Tibial nerve (tissue), 4 donors: ENCODE data around the gene LCN2. TPM values are rescaled to one million over a fixed set of nuclear protein-coding genes. Genes with fewer than 3 reads are reported as not detected.

Source experiments
- DNase-seq, 2 donors: peaks; one replicate each; pipeline ENCODE4 v3.0.0-alpha.2; 2019; ENCODE audit warnings: low spot score in 2 of 2
- H3K27ac ChIP-seq, 4 donors: fragments of 200-600 bp; sonication (generic) in 3 of 4; one replicate each; pipeline ENCODE4 v1.5.1; 2017 to 2019; ENCODE audit warnings: mild to moderate bottlenecking in 1 of 4
- H3K27me3 ChIP-seq, 2 donors: fragments of 200-600 bp; sonication (generic) in 1 of 2; one replicate each; pipeline versions ENCODE4 v1.5.1 to v1.6.0; 2017 to 2019
- H3K36me3 ChIP-seq, 3 donors: fragments of 200-600 bp; sonication (generic); one replicate each; pipeline ENCODE4 v1.5.1; 2018 to 2019
- H3K4me1 ChIP-seq, 4 donors: fragments of 200-600 bp; sonication (generic) in 3 of 4; one replicate each; pipeline ENCODE4 v1.5.1; 2017 to 2019
- H3K4me3 ChIP-seq, 4 donors: fragments of 200-600 bp; sonication (generic) in 3 of 4; one replicate each; pipeline ENCODE4 v1.5.1; 2017 to 2019; ENCODE audit warnings: mild to moderate bottlenecking in 1 of 4, moderate library complexity in 1 of 4
- H3K9me3 ChIP-seq, 4 donors: fragments of 200-600 bp; sonication (generic) in 3 of 4; one replicate each; pipeline ENCODE4 v1.5.1; 2017 to 2019
- EP300 ChIP-seq, 2 donors: sonication (generic); formaldehyde crosslinking; IDR thresholded peaks; one replicate each; pipeline ENCODE4 v1.6.1; 2017; ENCODE audit warnings: antibody characterized with exemption in 2 of 2, mild to moderate bottlenecking in 1 of 2
- POLR2A ChIP-seq, 2 donors: fragments of 450-650 bp; IDR thresholded peaks; one replicate each; pipeline ENCODE4 v1.6.1; 2017; ENCODE audit warnings: antibody characterized with exemption in 2 of 2, mild to moderate bottlenecking in 2 of 2, moderate library complexity in 2 of 2
- WGBS, 2 donors: methylation state at CpG; one replicate each; pipeline ENCODE4 v1.1.5; 2018; 5-methylcytosine and 5-hydroxymethylcytosine counted together
- total RNA-seq, 4 donors: library from RNA; depleted of rRNA; stranded (reverse); fragments of >200 nt; gene quantifications; one replicate each; pipeline ENCODE4 v1.1.0, GENCODE V29; 2016
- TF ChIP-seq, protein P1 (sequence below), 5 experiments: fragments of 200-600 bp in 3 of 5; fragments of 450-650 bp in 2 of 5; sonication (generic) in 3 of 5; IDR thresholded peaks; one replicate each; pipeline ENCODE4 v1.5.1; 2016 to 2019; ENCODE audit warnings: antibody characterized with exemption in 5 of 5, mild to moderate bottlenecking in 3 of 5, moderate library complexity in 2 of 5

LCN2 gene
- total RNA-seq: not detected

DNA sequence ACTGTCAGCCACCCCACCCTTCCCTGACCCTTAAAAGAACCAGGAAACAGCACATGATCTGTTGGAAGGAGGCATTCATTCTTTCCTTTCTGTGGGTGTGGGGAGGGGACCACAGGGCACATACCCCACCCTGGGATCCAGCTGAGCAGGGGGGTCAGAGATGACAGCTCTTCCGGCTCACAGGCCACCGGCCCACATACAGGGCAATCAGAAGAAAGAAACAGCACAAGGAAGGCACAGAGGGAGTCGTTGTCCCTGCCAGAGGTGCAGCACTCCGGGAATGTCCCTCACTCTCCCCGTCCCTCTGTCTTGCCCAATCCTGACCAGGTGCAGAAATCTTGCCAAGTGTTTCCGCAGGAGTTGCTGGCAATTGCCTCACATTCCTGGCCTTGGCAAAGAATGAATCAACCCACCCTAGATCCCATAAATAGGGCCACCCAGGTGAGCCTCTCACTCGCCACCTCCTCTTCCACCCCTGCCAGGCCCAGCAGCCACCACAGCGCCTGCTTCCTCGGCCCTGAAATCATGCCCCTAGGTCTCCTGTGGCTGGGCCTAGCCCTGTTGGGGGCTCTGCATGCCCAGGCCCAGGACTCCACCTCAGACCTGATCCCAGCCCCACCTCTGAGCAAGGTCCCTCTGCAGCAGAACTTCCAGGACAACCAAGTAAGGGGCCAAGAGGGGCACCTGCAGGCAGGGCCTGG, at the start of gene LCN2:
Gene LCN2, plus strand, starts transcription at position 453 of the 701 bp plus-strand sequence. Its CDS starts 73 bp downstream, at position 526.
- TF ChIP-seq EP300 (IDR thresholded peaks at IDR 0.05) (no peak), POLR2A (IDR thresholded peaks at IDR 0.05) (no peak)
- TF ChIP-seq, protein P1, sequence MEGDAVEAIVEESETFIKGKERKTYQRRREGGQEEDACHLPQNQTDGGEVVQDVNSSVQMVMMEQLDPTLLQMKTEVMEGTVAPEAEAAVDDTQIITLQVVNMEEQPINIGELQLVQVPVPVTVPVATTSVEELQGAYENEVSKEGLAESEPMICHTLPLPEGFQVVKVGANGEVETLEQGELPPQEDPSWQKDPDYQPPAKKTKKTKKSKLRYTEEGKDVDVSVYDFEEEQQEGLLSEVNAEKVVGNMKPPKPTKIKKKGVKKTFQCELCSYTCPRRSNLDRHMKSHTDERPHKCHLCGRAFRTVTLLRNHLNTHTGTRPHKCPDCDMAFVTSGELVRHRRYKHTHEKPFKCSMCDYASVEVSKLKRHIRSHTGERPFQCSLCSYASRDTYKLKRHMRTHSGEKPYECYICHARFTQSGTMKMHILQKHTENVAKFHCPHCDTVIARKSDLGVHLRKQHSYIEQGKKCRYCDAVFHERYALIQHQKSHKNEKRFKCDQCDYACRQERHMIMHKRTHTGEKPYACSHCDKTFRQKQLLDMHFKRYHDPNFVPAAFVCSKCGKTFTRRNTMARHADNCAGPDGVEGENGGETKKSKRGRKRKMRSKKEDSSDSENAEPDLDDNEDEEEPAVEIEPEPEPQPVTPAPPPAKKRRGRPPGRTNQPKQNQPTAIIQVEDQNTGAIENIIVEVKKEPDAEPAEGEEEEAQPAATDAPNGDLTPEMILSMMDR (IDR thresholded peaks at IDR 0.05): no peak
- no peaks in the 10 kb centered on the region for H3K27me3 ChIP-seq
- peak within 1 kb of the TSS in 2 of 4 donors; percentile 21 to 56 for H3K27ac ChIP-seq
- H3K9me3 ChIP-seq: no peaks in the 10 kb centered on the region
- H3K4me1 ChIP-seq: peaks cover 0 to 26% (median 12%) of the 10 kb centered on the region in 4 donors
- no peak for DNase-seq
- 38 to 46% methylated on average over 8 to 9 of the region's 9 CpGs for WGBS, 2 donors
- H3K36me3 ChIP-seq: no peaks in the 10 kb centered on the region
- no peak within 1 kb of the TSS for H3K4me3 ChIP-seq

DNA sequence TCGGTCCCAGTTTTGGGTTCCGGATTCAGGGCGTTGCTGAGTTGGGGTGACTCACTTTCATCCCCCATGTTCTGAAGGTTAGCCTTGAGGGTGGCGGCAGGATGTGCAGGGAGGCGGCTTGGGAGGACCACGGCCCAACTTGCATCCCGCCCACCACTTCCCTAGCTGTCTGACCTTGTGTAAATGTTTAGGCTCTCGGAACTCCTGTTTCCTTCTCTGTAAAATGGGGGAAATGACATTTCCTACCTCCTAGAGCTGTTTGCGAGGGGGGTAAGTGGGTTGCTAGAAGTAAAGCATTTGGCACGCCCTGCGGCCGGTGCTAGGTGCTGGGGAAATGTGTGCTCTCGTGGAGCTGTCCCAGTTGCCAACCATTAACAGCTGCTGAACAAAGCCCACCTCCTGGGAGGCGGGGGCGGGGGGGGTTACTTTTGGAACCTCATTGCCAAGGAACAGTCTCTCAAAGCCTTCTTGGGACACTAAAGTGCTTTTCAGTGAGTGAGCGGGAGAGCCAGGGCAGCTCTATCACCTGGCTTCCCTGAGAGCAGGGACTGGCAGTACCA, 49.2 kb upstream of the LCN2 start:
- WGBS, 2 donors: 58 to 61% methylated on average over 14 to 16 of the region's 16 CpGs
- Histone ChIP-seq H3K27me3 (no peaks in the 10 kb centered on the region), H3K27ac (peak overlapping the region; percentile 83 to 99 (median 92)), H3K36me3 (peaks cover 0 to 37% (median 19%) of the 10 kb centered on the region in 3 donors), H3K9me3 (no peaks in the 10 kb centered on the region), H3K4me3 (peak overlapping the region in 2 of 4 donors; percentile 41 to 52), H3K4me1 (peaks cover 0 to 65% (median 42%) of the 10 kb centered on the region in 4 donors)
- no peak for DNase-seq
- no peak for TF ChIP-seq POLR2A (IDR thresholded peaks at IDR 0.05)
- no peak for TF ChIP-seq EP300 (IDR thresholded peaks at IDR 0.05)
- TF ChIP-seq, protein P1 (IDR thresholded peaks at IDR 0.05): no peak

- H3K9me3 ChIP-seq: no peaks in the 10 kb centered on the region
- no peak for DNase-seq
- peak overlapping the region in 2 of 4 donors; percentile 41 to 52 for H3K4me3 ChIP-seq
- peaks cover 0 to 43% (median 22%) of the 10 kb centered on the region in 3 donors for H3K36me3 ChIP-seq
- peak overlapping the region; percentile 83 to 99 (median 92) for H3K27ac ChIP-seq
- WGBS, 2 donors: 78% methylated on average over 9 to 10 of the region's 10 CpGs
- H3K27me3 ChIP-seq: no peaks in the 10 kb centered on the region
- peaks cover 0 to 60% (median 37%) of the 10 kb centered on the region in 4 donors for H3K4me1 ChIP-seq
- TF ChIP-seq POLR2A (IDR thresholded peaks at IDR 0.05): no peak
Measured at GRCh38 chr9:128100581-128100980, 48.7 kb upstream of the LCN2 start.

- Histone ChIP-seq H3K36me3 (peaks cover 0 to 50% (median 28%) of the 10 kb centered on the region in 3 donors), H3K27ac (peak overlapping the region in 2 of 4 donors; percentile 95 to 99), H3K4me3 (no peak overlapping the region), H3K27me3 (no peaks in the 10 kb centered on the region), H3K9me3 (no peaks in the 10 kb centered on the region), H3K4me1 (peaks cover 0 to 56% (median 36%) of the 10 kb centered on the region in 4 donors)
- TF ChIP-seq POLR2A (IDR thresholded peaks at IDR 0.05): no peak
- TF ChIP-seq, protein P1 (IDR thresholded peaks at IDR 0.05): no peak
- 79 to 80% methylated on average over 12 of the region's 12 CpGs for WGBS, 2 donors
- DNase-seq: no peak
Measured at GRCh38 chr9:128101231-128101661, 48.0 kb upstream of the LCN2 start.

GRCh38 chr9:128101690-128102089, 47.6 kb upstream of the LCN2 start:
- peak overlapping the region in 1 of 4 donors; percentile 95 for H3K27ac ChIP-seq
- peaks cover 0 to 54% (median 33%) of the 10 kb centered on the region in 3 donors for H3K36me3 ChIP-seq
- WGBS, 2 donors: 81 to 83% methylated on average over 18 to 20 of the region's 20 CpGs
- DNase-seq: no peak
- no peak for TF ChIP-seq POLR2A (IDR thresholded peaks at IDR 0.05)
- no peak for TF ChIP-seq EP300 (IDR thresholded peaks at IDR 0.05)
- TF ChIP-seq, protein P1 (IDR thresholded peaks at IDR 0.05): no peak
- H3K4me3 ChIP-seq: no peak overlapping the region
- no peaks in the 10 kb centered on the region for H3K9me3 ChIP-seq
- peaks cover 0 to 56% (median 35%) of the 10 kb centered on the region in 4 donors for H3K4me1 ChIP-seq
- H3K27me3 ChIP-seq: no peaks in the 10 kb centered on the region
